ENCODE results near the gene LRRK1. TPM values are rescaled to one million over a fixed set of nuclear protein-coding genes. Genes with fewer than 3 reads are reported as not detected.

Gene LRRK1
- total RNA-seq, 1 donor from 2014 or later, result 2.4 TPM

DNA sequence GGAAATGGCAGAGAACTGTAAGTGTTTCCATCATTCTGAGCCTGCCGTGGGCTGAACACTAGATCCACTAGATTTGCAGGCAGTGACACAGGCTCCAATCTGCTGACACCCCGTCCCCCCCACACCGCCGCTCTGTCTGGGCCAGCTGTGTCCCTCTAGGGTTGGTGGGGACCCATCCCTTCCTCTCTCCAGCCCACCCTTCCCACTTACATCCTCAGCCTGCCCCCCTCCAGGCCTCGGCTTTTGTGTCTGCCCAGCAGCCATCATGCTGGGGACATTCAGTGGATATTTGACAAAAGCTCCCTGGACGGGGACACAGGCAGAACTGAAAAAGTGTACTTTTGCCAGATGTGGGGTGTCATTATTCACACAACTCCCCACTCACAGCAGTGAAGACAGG is 10.7 kb upstream of the LRRK1 start:
- H3K9me3 Mint-ChIP-seq, result no peaks in the 10 kb centered on the region
- H3K27ac Mint-ChIP-seq, result no peak overlapping the region
- no peaks in the 10 kb centered on the region for H3K36me3 Mint-ChIP-seq (ENCODE audit: low read depth)
- intact Hi-C loops (cut with micrococcal nuclease), result no loop called here
- peaks cover 25% of the 10 kb centered on the region for H3K27me3 Mint-ChIP-seq (ENCODE audit: low read depth)
- H3K4me1 Mint-ChIP-seq (ENCODE audit: low read depth), result no peaks in the 10 kb centered on the region
- DNase-seq (ENCODE audit: low spot score), result no peak
- no peak overlapping the region for H3K4me3 Mint-ChIP-seq (ENCODE audit: low read depth)

DNA sequence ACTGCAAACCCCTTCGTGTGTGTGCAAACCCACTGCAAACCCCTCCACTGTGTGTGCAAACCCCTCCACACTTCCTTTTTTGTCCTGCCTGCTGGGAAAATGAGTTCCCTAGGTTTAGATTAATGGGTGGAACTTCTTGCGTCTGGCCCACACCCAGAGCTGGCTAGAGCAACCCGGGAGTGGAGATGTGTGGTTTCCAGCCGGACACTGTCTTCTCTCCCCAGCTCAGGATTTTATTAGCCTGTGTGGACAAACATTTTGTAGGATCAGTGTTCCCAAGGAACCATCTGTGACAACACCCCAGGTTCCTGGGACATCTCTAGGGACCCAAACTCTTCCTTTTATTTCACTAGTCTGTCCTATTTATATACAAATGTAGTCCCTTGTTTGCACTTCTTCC is 9.6 kb upstream of the LRRK1 start:
- H3K9me3 Mint-ChIP-seq, result no peaks in the 10 kb centered on the region
- H3K27ac Mint-ChIP-seq, result no peak overlapping the region
- no peak overlapping the region for H3K4me3 Mint-ChIP-seq (ENCODE audit: low read depth)
- DNase-seq (ENCODE audit: low spot score), result no peak
- H3K36me3 Mint-ChIP-seq (ENCODE audit: low read depth), result no peaks in the 10 kb centered on the region
- intact Hi-C loops (cut with micrococcal nuclease), result no loop called here
- H3K27me3 Mint-ChIP-seq (ENCODE audit: low read depth), result peaks cover 28% of the 10 kb centered on the region
- no peaks in the 10 kb centered on the region for H3K4me1 Mint-ChIP-seq (ENCODE audit: low read depth)

DNA sequence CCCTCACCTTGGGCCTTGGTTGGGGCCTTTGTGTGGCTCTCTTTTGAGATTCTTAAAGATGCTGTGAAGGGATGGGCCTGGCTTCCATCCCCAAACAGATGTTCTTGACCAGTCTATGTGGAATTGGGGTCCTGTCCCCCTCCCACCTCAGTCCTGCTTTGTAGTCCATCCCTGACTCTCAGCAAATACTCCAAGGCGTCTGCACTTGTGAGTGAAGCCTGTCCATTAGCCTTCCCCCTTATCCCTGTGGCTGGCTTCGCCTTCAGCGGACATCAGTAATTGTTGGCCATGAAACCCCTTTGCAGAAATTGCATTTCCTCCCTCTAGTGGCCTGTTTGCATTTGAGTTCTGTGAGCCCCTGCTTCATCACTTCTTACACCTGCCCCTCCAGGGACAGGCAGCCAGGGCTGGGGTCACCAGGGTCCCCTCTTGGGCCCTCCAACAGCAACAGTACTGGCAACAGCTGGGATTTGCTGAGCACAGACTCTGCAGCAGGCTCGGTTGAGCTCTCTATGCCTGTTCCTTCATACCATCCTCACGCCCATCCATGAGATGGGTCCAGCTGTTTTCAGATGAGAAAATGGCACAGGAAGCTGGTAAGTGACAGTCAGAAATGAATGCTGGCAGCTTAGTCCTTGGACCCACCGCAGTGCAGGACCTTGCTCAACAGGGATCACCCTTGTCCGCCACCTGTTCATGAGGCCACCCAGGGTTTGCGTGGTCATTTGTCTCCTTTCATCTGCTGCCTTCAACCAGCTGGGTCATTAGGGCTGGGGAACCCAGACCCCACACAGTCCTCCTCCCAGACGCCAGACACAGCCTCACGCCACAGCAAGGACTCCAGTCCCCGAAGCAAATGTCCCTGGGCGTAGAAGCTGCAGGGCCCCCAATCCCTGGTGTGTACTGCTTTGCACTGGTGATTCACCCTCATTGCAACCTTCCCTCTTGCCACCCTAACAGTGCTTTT is 8.9 kb upstream of the LRRK1 start:
- intact Hi-C loops (cut with micrococcal nuclease), result loop anchor here (10.0 kb wide), 1 partner anchor 345 kb away; the partner anchor contains the start of gene CHSY1
- Mint-ChIP-seq H3K4me1 (ENCODE audit: low read depth) (no peaks in the 10 kb centered on the region), H3K27ac (no peak overlapping the region), H3K27me3 (ENCODE audit: low read depth) (peaks cover 33% of the 10 kb centered on the region), H3K9me3 (no peaks in the 10 kb centered on the region), H3K36me3 (ENCODE audit: low read depth) (no peaks in the 10 kb centered on the region), H3K4me3 (ENCODE audit: low read depth) (no peak overlapping the region)
- DNase-seq (ENCODE audit: low spot score), result no peak

DNA sequence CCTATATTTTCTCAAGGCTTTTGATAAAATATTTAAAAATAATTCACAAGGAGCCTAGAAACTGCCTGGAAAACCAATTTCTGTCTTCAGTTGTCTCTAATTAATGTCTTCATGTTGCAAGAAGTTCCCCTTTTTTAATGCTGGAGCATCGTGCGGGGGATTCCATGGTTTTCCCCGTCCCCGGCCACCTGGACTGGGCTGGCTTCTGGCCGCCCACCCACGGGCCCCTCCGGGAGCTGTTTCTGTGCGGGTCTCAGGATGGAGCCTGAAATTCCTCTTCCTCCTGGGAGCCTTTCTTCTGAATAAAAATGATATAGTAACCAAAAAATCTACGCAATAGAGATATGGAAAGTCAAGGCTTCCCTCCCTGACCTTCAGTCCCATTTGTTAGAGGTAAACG is 8.1 kb upstream of the LRRK1 start:
- Mint-ChIP-seq H3K27me3 (ENCODE audit: low read depth) (peaks cover 35% of the 10 kb centered on the region), H3K9me3 (no peaks in the 10 kb centered on the region), H3K27ac (no peak overlapping the region), H3K4me1 (ENCODE audit: low read depth) (no peaks in the 10 kb centered on the region), H3K36me3 (ENCODE audit: low read depth) (no peaks in the 10 kb centered on the region), H3K4me3 (ENCODE audit: low read depth) (no peak overlapping the region)
- no peak for DNase-seq (ENCODE audit: low spot score)
- intact Hi-C loops (cut with micrococcal nuclease), result loop anchor here (10.0 kb wide), 1 partner anchor 344 kb away; the partner anchor contains the start of gene CHSY1

DNA sequence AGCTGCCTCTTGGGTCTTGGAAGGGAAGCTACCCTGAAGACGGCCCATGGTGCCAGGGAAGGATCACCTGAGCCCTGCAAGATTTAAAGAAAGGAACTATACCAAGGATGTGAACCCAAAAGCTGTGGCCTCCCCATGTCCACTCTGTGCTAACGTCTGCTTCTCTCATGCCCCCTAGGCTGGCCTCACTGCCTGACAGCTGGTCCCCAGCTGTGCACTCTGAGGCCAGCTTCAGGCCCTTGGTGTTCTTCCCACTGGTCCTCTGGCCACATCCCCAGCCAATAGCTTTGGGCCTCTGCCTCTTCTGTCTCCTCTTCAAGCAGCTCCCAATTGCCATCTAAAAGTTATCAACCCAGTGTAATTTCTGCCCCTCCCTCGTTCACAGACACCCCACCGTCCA is 5.2 kb upstream of the LRRK1 start:
- H3K27ac Mint-ChIP-seq, result no peak overlapping the region
- peaks cover 43% of the 10 kb centered on the region for H3K27me3 Mint-ChIP-seq (ENCODE audit: low read depth)
- H3K36me3 Mint-ChIP-seq (ENCODE audit: low read depth), result no peaks in the 10 kb centered on the region
- peaks cover 5% of the 10 kb centered on the region for H3K4me1 Mint-ChIP-seq (ENCODE audit: low read depth)
- intact Hi-C loops (cut with micrococcal nuclease), result loop anchor here (10.0 kb wide), 1 partner anchor 341 kb away; the partner anchor contains the start of gene CHSY1
- DNase-seq (ENCODE audit: low spot score), result no peak
- no peaks in the 10 kb centered on the region for H3K9me3 Mint-ChIP-seq
- H3K4me3 Mint-ChIP-seq (ENCODE audit: low read depth), result no peak overlapping the region

DNA sequence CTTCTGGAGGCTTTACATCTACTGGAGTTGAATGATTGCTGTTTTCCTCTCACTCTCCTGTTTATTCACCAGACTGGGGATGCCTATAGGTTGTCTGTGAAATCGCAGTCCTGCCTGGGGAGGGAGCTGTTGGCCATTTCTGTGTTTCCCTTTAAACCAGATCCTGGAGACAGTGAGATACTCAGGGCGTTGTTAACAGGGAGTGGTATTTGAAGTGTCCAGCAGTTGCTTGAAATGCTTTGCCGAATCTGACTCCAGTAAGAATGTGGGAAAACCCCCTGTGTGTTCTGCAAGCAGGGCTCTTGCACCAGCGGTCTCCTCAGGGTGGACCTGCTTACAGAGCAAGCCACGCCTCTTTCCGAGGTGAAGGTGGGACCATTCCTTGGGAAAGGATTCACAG is 4.3 kb upstream of the LRRK1 start:
- Mint-ChIP-seq H3K27ac (no peak overlapping the region), H3K4me3 (ENCODE audit: low read depth) (no peak overlapping the region), H3K4me1 (ENCODE audit: low read depth) (peaks cover 5% of the 10 kb centered on the region), H3K27me3 (ENCODE audit: low read depth) (peaks cover 44% of the 10 kb centered on the region), H3K9me3 (no peaks in the 10 kb centered on the region), H3K36me3 (ENCODE audit: low read depth) (no peaks in the 10 kb centered on the region)
- intact Hi-C loops (cut with micrococcal nuclease), result loop anchor here (10.0 kb wide), 1 partner anchor 340 kb away; the partner anchor contains the start of gene CHSY1
- no peak for DNase-seq (ENCODE audit: low spot score)

DNA sequence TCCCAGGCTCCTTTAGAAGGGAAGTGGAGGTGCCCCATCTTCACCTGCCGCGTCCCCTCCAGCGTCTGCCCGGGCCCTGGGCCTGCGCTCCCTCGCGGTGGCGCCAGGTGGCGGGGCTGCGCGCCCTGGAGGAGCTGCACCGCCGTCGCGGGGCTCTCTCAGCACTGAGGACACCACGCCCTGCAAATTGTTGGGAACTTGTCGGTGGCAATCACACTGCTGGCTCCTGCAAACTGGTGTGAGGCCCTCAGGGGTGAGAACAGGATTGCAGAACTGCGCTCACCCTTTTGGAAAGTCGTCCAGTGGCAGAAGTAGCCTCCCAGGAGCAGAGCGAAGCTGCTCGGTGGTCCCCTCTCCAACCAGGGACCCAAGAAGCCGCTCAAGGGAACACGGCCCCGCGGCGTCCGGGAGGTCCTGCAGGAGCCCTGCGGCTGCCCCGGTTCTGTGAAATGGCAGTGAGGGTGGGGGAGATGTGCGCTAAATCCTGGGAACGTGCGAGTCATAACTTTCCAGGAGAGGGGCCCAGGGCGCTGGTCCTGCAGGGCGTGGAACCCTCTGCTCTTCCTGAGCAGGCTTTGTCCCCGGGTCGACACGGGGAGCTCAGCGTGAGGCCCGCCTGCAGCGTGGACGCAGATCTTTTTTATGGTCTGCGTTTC is 995 bp upstream of the LRRK1 start:
- intact Hi-C loops (cut with micrococcal nuclease), result loop anchor here (1.0 to 10.0 kb wide), 2 partner anchors 89 to 337 kb away; partner anchors contain the start of gene CHSY1
- no peaks in the 10 kb centered on the region for H3K36me3 Mint-ChIP-seq (ENCODE audit: low read depth)
- H3K9me3 Mint-ChIP-seq, result no peaks in the 10 kb centered on the region
- peaks cover 65% of the 10 kb centered on the region for H3K27me3 Mint-ChIP-seq (ENCODE audit: low read depth)
- H3K4me3 Mint-ChIP-seq (ENCODE audit: low read depth), result peak overlapping the region; percentile 78
- peak; percentile 63 for DNase-seq (ENCODE audit: low spot score)
- H3K4me1 Mint-ChIP-seq (ENCODE audit: low read depth), result peaks cover 17% of the 10 kb centered on the region
- no peak overlapping the region for H3K27ac Mint-ChIP-seq

DNA sequence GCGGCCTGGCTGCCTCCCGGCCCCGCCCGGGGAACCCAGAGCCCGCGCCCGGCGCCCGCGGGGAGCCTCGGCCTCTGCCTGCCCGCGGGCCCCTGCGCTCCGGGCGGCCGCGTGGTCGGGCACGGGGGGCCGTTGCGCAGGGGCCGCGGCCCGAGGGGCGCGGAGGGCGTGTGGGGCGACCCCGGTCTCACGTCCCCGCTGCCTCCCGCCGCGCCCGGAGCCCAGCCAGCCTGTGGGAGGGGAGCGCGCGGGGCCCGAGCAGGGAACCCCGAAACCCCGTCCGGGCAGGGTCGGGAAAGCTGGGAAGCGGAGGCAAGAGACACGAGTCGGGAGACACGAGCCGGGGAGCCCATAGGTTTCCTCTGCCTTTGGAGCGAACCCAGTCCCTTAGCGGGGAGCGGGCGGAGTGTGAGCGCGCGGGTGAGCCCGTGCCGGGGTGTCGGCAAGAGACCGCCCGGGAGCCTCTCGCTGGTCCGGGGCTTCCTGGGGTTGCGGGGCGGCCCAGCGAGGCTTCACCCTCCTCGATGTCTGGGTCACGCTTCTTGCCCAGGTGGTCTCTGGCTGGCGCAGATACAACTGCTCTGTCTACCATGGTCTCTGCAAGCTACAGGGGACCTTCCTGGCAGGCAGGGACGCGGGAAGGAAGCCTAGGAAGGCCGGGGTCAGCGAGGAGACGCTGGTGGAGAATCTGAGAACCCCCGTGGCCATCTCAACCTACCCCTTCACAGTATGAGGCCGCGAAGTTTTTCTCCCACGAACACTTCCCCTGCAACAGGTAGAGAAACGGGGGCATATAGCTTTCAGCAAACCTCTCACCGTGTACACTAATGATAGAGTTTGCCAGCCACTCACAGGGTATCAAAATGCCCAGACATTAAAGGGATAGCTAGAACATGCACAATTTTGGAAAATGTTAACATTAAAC is 586 bp downstream of the LRRK1 start:
- intact Hi-C loops (cut with micrococcal nuclease), result loop anchor here (10.0 kb wide), 1 partner anchor 335 kb away; the partner anchor contains the start of gene CHSY1
- Mint-ChIP-seq H3K4me3 (ENCODE audit: low read depth) (peak overlapping the region; percentile 50), H3K36me3 (ENCODE audit: low read depth) (no peaks in the 10 kb centered on the region), H3K9me3 (no peaks in the 10 kb centered on the region), H3K27me3 (ENCODE audit: low read depth) (peaks cover 62% of the 10 kb centered on the region), H3K4me1 (ENCODE audit: low read depth) (peaks cover 17% of the 10 kb centered on the region), H3K27ac (no peak overlapping the region)
- no peak for DNase-seq (ENCODE audit: low spot score)

DNA sequence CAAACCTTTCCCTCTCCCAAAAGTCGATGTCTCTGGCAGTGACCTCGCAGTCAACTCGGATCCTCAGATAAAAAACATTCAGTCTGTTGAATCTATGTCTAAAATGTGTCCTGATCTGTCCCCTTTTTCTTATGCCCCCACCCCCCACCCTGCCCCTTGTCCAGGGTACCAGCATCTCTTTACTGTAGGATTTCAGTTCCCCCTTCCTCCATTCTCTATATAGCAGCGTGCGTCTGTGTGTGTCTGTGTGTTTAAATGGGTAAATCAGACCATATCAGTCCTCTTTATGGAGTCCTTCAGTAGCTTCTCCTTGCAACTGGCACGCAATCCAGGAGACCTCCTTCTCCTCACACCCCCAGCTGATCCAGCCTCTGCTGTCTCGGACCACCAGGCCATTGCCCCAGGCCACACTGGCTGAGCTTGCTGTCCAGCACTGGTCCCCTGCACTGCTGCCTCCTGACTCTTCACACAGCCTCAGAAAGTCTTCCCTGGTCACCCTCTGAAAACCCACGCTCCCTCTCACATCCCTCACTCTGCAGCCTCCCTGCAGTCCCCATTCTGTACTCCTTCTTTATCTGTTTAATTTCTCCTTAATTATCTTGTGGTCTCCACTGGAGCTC is 1.5 kb downstream of the LRRK1 start:
- Mint-ChIP-seq H3K36me3 (ENCODE audit: low read depth) (no peaks in the 10 kb centered on the region), H3K4me3 (ENCODE audit: low read depth) (peak overlapping the region; percentile 62), H3K9me3 (no peaks in the 10 kb centered on the region), H3K4me1 (ENCODE audit: low read depth) (peaks cover 17% of the 10 kb centered on the region), H3K27me3 (ENCODE audit: low read depth) (peaks cover 58% of the 10 kb centered on the region), H3K27ac (no peak overlapping the region)
- intact Hi-C loops (cut with micrococcal nuclease), result no loop called here
- DNase-seq (ENCODE audit: low spot score), result no peak

DNA sequence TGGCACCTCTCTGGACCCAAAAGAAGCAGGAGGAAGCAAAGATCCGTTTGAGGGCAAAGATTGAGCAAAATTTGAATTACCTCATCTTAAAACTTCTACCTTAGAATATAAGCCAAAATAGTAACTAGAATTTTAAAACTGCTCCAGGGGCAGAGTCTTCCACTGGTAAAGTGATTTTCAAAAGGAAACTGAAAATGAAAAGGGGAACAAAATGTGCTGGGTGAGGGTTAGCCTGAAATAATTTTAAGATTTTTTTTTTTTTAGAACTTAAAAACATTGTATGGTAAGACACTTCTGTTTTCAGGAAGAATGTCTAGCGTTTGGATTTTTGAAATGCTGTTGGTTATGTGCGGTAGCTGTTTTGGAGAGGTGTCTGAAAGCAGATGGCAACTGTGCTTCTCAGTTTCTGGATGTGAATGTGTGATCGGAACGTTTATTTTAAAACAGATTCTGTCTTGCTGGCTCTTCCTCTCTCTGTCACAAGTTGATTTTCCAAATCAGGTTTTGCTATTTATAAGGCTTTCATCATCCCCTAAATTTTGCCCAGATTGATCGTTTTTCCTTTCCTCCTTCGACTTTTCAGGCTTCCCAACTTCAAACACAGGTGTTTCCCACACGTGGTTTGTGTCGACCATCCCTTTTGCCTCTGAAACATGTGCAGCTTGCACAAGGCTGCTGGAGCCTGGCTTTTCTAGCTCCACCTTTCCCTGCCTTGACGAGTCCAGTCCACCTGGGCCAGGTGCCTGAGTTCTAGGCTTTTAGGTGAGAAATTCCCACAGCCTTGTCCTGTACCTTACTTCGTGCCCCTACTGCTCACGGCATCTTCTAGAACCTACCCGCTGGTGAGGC is 3.3 kb downstream of the LRRK1 start:
- Mint-ChIP-seq H3K36me3 (ENCODE audit: low read depth) (no peaks in the 10 kb centered on the region), H3K9me3 (no peaks in the 10 kb centered on the region), H3K27ac (no peak overlapping the region), H3K4me3 (ENCODE audit: low read depth) (peak overlapping the region; percentile 17), H3K27me3 (ENCODE audit: low read depth) (peaks cover 47% of the 10 kb centered on the region), H3K4me1 (ENCODE audit: low read depth) (peaks cover 17% of the 10 kb centered on the region)
- no peak for DNase-seq (ENCODE audit: low spot score)
- intact Hi-C loops (cut with micrococcal nuclease), result no loop called here

DNA sequence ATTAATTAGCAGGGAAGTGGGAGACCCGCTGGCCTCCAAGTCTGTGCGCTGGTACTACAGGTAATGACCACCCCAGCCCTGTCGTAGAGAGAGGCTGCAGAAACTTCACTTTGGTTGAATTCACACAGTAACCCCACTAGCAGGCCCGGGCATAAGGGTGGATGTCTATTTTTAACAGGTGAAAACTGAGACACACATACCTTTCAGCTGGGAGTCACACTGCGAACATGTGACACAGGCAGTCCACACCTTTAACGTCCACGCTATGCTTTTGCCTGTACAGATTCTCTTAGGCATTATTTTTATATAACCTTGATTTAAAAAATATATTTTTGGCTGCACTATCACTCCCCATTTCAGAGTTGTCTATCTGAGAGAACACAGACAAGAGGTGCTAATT is 3.9 kb downstream of the LRRK1 start:
- Mint-ChIP-seq H3K9me3 (no peaks in the 10 kb centered on the region), H3K36me3 (ENCODE audit: low read depth) (no peaks in the 10 kb centered on the region), H3K27me3 (ENCODE audit: low read depth) (peaks cover 44% of the 10 kb centered on the region), H3K4me3 (ENCODE audit: low read depth) (no peak overlapping the region), H3K4me1 (ENCODE audit: low read depth) (peaks cover 17% of the 10 kb centered on the region), H3K27ac (no peak overlapping the region)
- DNase-seq (ENCODE audit: low spot score), result no peak
- intact Hi-C loops (cut with micrococcal nuclease), result no loop called here
